SK-N-SH (cell line): ENCODE measurements around the gene ENSA. TPM values are rescaled to one million over a fixed set of nuclear protein-coding genes. Genes with fewer than 3 reads are reported as not detected.

Experiments
- CTCF ChIA-PET: fragments of 300-600, 350-600 bp; formaldehyde crosslinking; extraction: SDS; loops from one replicate; lab custom pipeline; 2021; lab: Yijun Ruan, JAX
- POLR2A ChIA-PET: fragments of 350-600 bp; sonication (Branson Sonifier 250); formaldehyde crosslinking; extraction: SDS; loops from one replicate; lab custom pipeline; 2020; ENCODE audit warnings: antibody characterized with exemption, inconsistent platforms; lab: Yijun Ruan, JAX
- DNase-seq: peaks from one replicate; pipeline ENCODE4 v3.0.0; 2012
- H2AFZ ChIP-seq: fragments of 200-600 bp; sonication (generic); 2 replicates; pipeline ENCODE4 v1.8.1; 2016; ENCODE audit warnings: antibody characterized with exemption, mild to moderate bottlenecking, low read depth
- H3F3A ChIP-seq: fragments of 200-600 bp; sonication (generic); replicated peaks from 2 replicates; pipeline ENCODE3; 2016; ENCODE audit warnings: antibody characterized with exemption, mild to moderate bottlenecking; ENCODE audit not compliant: insufficient read depth
- H3K27ac ChIP-seq, 2 experiments: fragments of 200-500 bp in 1 of 2; fragments of 200-600 bp in 1 of 2; sonication (Bioruptor generic) in 1 of 2; sonication (generic), shearing (Covaris generic) in 1 of 2; 2 replicates each; pipeline versions ENCODE4 v1.5.1 to v1.6.1; 2014 to 2016; ENCODE audit warnings: low read depth in 2 of 2, inconsistent platforms in 1 of 2, low read length in 1 of 2, mild to moderate bottlenecking in 1 of 2, mixed read lengths in 1 of 2
- H3K27me3 ChIP-seq: fragments of 200-600 bp; sonication (generic), shearing (Covaris generic); 2 replicates; pipeline ENCODE4 v1.6.1; 2016; ENCODE audit warnings: mixed run types; ENCODE audit not compliant: insufficient read depth
- H3K36me3 ChIP-seq, 2 experiments: fragments of 200-500 bp in 1 of 2; fragments of 200-600 bp in 1 of 2; sonication (Bioruptor generic) in 1 of 2; sonication (generic) in 1 of 2; replicated peaks in 1 of 2; 2 replicates each; pipeline versions ENCODE3 to v1.5.1; 2014 to 2016; ENCODE audit warnings: low read length in 1 of 2, mild to moderate bottlenecking in 1 of 2; ENCODE audit not compliant: insufficient read depth in 2 of 2, control insufficient read depth in 1 of 2
- H3K4me1 ChIP-seq, 2 experiments: fragments of 200-500 bp in 1 of 2; fragments of 200-600 bp in 1 of 2; sonication (Bioruptor generic) in 1 of 2; sonication (generic), shearing (Covaris generic) in 1 of 2; 2 replicates each; pipeline versions ENCODE4 v1.5.1 to v1.6.1; 2014 to 2016; ENCODE audit warnings: low read depth in 1 of 2, low read length in 1 of 2, mixed run types in 1 of 2; ENCODE audit not compliant: insufficient read depth in 2 of 2, control insufficient read depth in 1 of 2
- H3K4me2 ChIP-seq: fragments of 200-600 bp; sonication (generic), shearing (Covaris generic); 2 replicates; pipeline ENCODE4 v1.6.1; 2017; ENCODE audit warnings: mixed run types
- H3K4me3 ChIP-seq, 2 experiments: fragments of 200-500 bp in 1 of 2; fragments of 200-600 bp in 1 of 2; sonication (Bioruptor generic) in 1 of 2; sonication (generic), shearing (Covaris generic) in 1 of 2; 2 replicates each; pipeline versions ENCODE4 v1.5.1 to v1.8.1; 2014 to 2016; ENCODE audit warnings: low read depth in 2 of 2, inconsistent platforms in 1 of 2, low read length in 1 of 2, mild to moderate bottlenecking in 1 of 2, mixed read lengths in 1 of 2, moderate library complexity in 1 of 2
- H3K79me2 ChIP-seq: fragments of 200-600 bp; sonication (generic); 2 replicates; pipeline ENCODE4 v1.8.1; 2017; ENCODE audit warnings: mild to moderate bottlenecking; ENCODE audit not compliant: insufficient read depth
- H3K9ac ChIP-seq: fragments of 200-600 bp; sonication (generic); 2 replicates; pipeline ENCODE4 v1.6.1; 2017; ENCODE audit warnings: mixed run types
- H3K9me2 ChIP-seq: fragments of 200-600 bp; sonication (generic); 2 replicates; pipeline ENCODE4 v1.6.1; 2017; ENCODE audit warnings: mixed run types
- H3K9me3 ChIP-seq: fragments of 200-600 bp; sonication (generic); 2 replicates; pipeline ENCODE4 v1.6.1; 2017; ENCODE audit warnings: mixed run types, mild to moderate bottlenecking, moderate library complexity
- H4K20me1 ChIP-seq: fragments of 200-600 bp; sonication (generic); 2 replicates; pipeline ENCODE4 v1.6.1; 2017; ENCODE audit warnings: mild to moderate bottlenecking, mixed run types; ENCODE audit not compliant: insufficient read depth
- CHD2 ChIP-seq: fragments of 150-350 bp; IDR thresholded peaks from 2 replicates; pipeline ENCODE4 v1.6.1; 2018; ENCODE audit warnings: low read length; ENCODE audit not compliant: partially characterized antibody
- EP300 ChIP-seq, 2 experiments: IDR thresholded peaks; 2 replicates each; pipeline versions ENCODE4 v1.4.0 to v1.6.1; 2012; ENCODE audit warnings: borderline replicate concordance in 1 of 2, low read depth in 1 of 2, low read length in 1 of 2
- GABPA ChIP-seq: IDR thresholded peaks from 2 replicates; pipeline ENCODE4 v1.4.0; 2012; ENCODE audit warnings: low read depth, mild to moderate bottlenecking
- IRF3 ChIP-seq: fragments of 150-350 bp; IDR thresholded peaks from 2 replicates; pipeline ENCODE4 v1.6.1; 2016; ENCODE audit warnings: mild to moderate bottlenecking, low read depth, low read length
- JUND ChIP-seq: IDR thresholded peaks from 2 replicates; pipeline ENCODE4 v1.4.0; 2012
- MEF2A ChIP-seq: IDR thresholded peaks from 2 replicates; pipeline ENCODE4 v1.4.0; 2012; ENCODE audit warnings: low read depth, borderline replicate concordance
- MXI1 ChIP-seq: IDR thresholded peaks from 2 replicates; pipeline ENCODE4 v1.6.1; 2012; ENCODE audit warnings: mild to moderate bottlenecking, low read depth, low read length, improper control_type of control experiment
- PBX3 ChIP-seq: IDR thresholded peaks from 2 replicates; pipeline ENCODE4; 2012
- POLR2AphosphoS5 ChIP-seq: IDR thresholded peaks from 2 replicates; pipeline ENCODE4 v1.6.1; 2012; ENCODE audit warnings: low read depth, low read length
- REST ChIP-seq: IDR thresholded peaks from 2 replicates; pipeline ENCODE4 v1.6.1; 2012; ENCODE audit warnings: mild to moderate bottlenecking, low read depth, low read length, moderate library complexity
- SIN3A ChIP-seq: IDR thresholded peaks from 2 replicates; pipeline ENCODE4 v1.6.1; 2012; ENCODE audit warnings: low read depth, mild to moderate bottlenecking, low read length, moderate library complexity, borderline replicate concordance
- TCF12 ChIP-seq: IDR thresholded peaks from 2 replicates; pipeline ENCODE4 v1.4.0; 2012
- ZBTB33 ChIP-seq: IDR thresholded peaks from 2 replicates; pipeline ENCODE4 v1.4.0; 2012; ENCODE audit warnings: low read depth, borderline replicate concordance
- WGBS: methylation state at CpG from one replicate; pipeline ENCODE4 v1.1.6; 2017; ENCODE audit warnings: low lambda C conversion rate; 5-methylcytosine and 5-hydroxymethylcytosine counted together
- polyA plus RNA-seq, 3 experiments: library from polyadenylated mRNA; depleted of rRNA; stranded (reverse); fragments of >200 nt; gene quantifications; 2 replicates each; pipeline ENCODE4 v1.2.3, GENCODE V29; 2012
- TF ChIP-seq, protein P1 (sequence below): IDR thresholded peaks from 2 replicates; pipeline ENCODE4 v1.4.0; 2012; ENCODE audit warnings: low read depth, borderline replicate concordance

The ENSA gene
- polyA plus RNA-seq, 1 of the 3 experiments (the other 2 are of a cell fraction), result 56.3 TPM

DNA sequence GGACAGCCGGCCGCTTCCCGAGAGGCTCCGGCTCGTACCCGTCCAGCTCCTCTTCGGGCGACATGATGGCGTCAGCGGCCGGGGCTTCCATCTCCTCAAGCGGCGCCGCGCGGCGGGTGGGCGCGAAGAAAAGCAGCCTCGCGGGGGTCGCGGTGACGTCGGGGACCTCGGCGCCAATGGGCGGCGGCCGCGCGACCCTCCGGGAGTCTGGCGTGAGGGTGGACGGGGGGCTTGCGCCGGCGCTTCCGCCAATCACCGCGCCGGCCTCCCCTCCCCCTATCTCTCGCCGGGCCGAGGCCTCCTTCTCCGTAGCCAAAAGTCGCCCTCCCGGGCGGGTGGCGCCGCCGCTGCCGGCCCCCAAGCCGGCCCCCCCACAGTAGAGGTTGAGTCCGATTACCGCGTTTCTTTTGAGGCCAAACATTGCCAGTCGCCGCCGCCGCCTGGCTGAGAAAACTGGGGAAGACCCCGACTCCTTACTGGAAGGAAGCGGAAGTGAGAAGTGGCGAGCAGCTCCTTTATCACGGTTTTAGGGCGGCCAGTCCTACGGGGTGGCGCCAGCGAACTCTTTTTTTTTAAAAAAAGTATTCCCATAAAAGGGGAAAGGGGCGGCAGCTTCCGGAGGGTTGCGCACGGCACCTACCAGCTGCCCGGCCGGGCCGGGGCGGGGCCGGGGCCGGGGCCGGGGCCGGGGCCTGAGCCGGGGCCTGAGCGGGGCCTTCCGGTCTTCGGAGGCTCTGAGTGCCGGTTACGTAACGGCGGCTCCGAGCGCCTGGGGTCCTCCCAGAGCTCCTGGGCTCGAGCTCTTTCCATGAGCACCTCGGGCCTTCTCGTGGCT, 50.1 kb downstream of the ENSA start, which contains the start of gene MCL1 (continued):
- peak; percentile 82 for TF ChIP-seq REST
- no peak for TF ChIP-seq MEF2A
- TF ChIP-seq IRF3, result no peak
- TF ChIP-seq ZBTB33, result peak; percentile 79; the same call in 1 of the 2 replicates
- TF ChIP-seq TCF12, result peak; percentile 38; the same call in 1 of the 2 replicates
- peak; percentile 80 for TF ChIP-seq SIN3A
- TF ChIP-seq CHD2, result no peak
- TF ChIP-seq EP300 (IDR thresholded peaks at IDR 0.05; ENCODE audit: borderline replicate concordance in 1 of 2, low read depth in 1 of 2, low read length in 1 of 2), result 0 out of 4 replicates have a peak, but pooled peaks of 1 of the 2 experiments have one; percentile 56
- TF ChIP-seq, all 33 proteins: peak for 20

- no peak overlapping the region for H2AFZ ChIP-seq
- DNase-seq, result peak; percentile 27
- peaks cover 14 to 28% of the 10 kb centered on the region in 2 experiments; a peak in 3 of 4 replicates for H3K4me1 ChIP-seq
- H3K27me3 ChIP-seq, result no peaks in the 10 kb centered on the region
- peak overlapping the region; percentile 89 for H3K4me2 ChIP-seq
- peak overlapping the region; percentile 95 to 98 for H3K4me3 ChIP-seq
- H3F3A ChIP-seq, result peaks cover 60% of the 10 kb centered on the region
- H3K9me2 ChIP-seq, result no peaks in the 10 kb centered on the region
- peak overlapping the region; percentile 100 for H3K9ac ChIP-seq
- H3K9me3 ChIP-seq, result no peaks in the 10 kb centered on the region
- ChIA-PET POLR2A (interaction anchor here (0.6 to 7.0 kb wide), 10 partner anchors 8 to 427 kb away, joined by 3 to 149 read pairs (median 4); partner anchors contain the start of genes APH1A and ENSA), CTCF (interaction anchor here (1.1 to 13.4 kb wide), 3 partner anchors 17 to 62 kb away, joined by 3 to 142 read pairs (median 4); partner anchors contain the start of gene FALEC)
- peak overlapping the region; percentile 97 to 100 for H3K27ac ChIP-seq
- H3K36me3 ChIP-seq, result peaks cover 46 to 56% of the 10 kb centered on the region in 2 experiments
- H3K79me2 ChIP-seq, result peaks cover 84% of the 10 kb centered on the region
- peaks cover 56% of the 10 kb centered on the region for H4K20me1 ChIP-seq
- WGBS, result under 1% methylated on average over 43 of the region's 50 CpGs
- TF ChIP-seq MXI1 (peak; percentile 13; the same call in 1 of the 2 replicates), JUND (peak; percentile 87), PBX3 (peak; percentile 71), EP300 (IDR thresholded peaks at IDR 0.05; ENCODE audit: borderline replicate concordance in 1 of 2, low read depth in 1 of 2, low read length in 1 of 2) (no peak), POLR2AphosphoS5 (peak; percentile 60), GABPA (peak; percentile 44; the same call in 1 of the 2 replicates), TCF12 (peak; percentile 66), ZBTB33 (0 out of 2 replicates have a peak, but pooled peaks have one; percentile 39)
- TF ChIP-seq, protein P1, sequence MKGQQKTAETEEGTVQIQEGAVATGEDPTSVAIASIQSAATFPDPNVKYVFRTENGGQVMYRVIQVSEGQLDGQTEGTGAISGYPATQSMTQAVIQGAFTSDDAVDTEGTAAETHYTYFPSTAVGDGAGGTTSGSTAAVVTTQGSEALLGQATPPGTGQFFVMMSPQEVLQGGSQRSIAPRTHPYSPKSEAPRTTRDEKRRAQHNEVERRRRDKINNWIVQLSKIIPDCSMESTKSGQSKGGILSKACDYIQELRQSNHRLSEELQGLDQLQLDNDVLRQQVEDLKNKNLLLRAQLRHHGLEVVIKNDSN, result no peak
Observed at GRCh38 chr1:150578272-150579109, 50.9 kb downstream of the ENSA start.
